HepG2 (cell line): ENCODE results near the gene TF. TPM values are rescaled to one million over a fixed set of nuclear protein-coding genes. Genes with fewer than 3 reads are reported as not detected.
A peak's percentile ranks its signal among the peaks of the same experiment; 100 is the strongest.

Experiments used
- ATAC-seq: fragments of 200-7000 bp; cut with Tn5 transposase; 3 replicates; pipeline ENCODE4 v1.9.1; 2020; ENCODE audit warnings: mild to moderate bottlenecking, moderate library complexity
- BruUV-seq: library from RNA; stranded (reverse); fragments of 400-500 nt; replicated peaks from 2 replicates; lab custom pipeline; 2021; lab: Mats Ljungman, UMichigan
- CTCF ChIA-PET: fragments of 300-600 bp; formaldehyde crosslinking; extraction: SDS; loops from one replicate; lab custom pipeline; 2021; ENCODE audit warnings: low total read pairs, inconsistent platforms, low intra/inter-chr PET ratio; lab: Yijun Ruan, JAX
- POLR2A ChIA-PET: fragments of 350-600 bp; sonication (Branson Sonifier 250); formaldehyde crosslinking; loops from one replicate; lab custom pipeline; 2020; ENCODE audit warnings: antibody characterized with exemption, inconsistent platforms; lab: Yijun Ruan, JAX
- DNase-seq: peaks from one replicate; pipeline ENCODE4 v3.0.0-alpha.2; 2015; ENCODE audit warnings: low spot score
- FAIRE-seq: peaks from 3 replicates; lab custom pipeline; 2011; peaks lifted over from hg19 to GRCh38; lab: Jason Lieb, UNC
- H2AFZ ChIP-seq: one replicate; pipeline ENCODE4 v1.6.1; 2011; ENCODE audit warnings: low read length, inconsistent platforms
- H3K27ac ChIP-seq: fragments of 300-600 bp; 3 replicates; pipeline ENCODE4 v1.8.0; 2011; ENCODE audit warnings: mixed run types, mild to moderate bottlenecking, mixed read lengths, low read length, inconsistent platforms; ENCODE audit not compliant: insufficient read depth; ENCODE audit errors: extremely low read length
- H3K27me3 ChIP-seq, 2 experiments: fragments of 200-600 bp in 1 of 2; 2 replicates in 1 of 2; 3 replicates in 1 of 2; pipeline versions ENCODE4 v1.6.0 to v1.8.0; 2011; ENCODE audit warnings: low read length in 2 of 2, mild to moderate bottlenecking in 2 of 2, moderate library complexity in 2 of 2, inconsistent platforms in 1 of 2; ENCODE audit not compliant: insufficient read depth in 2 of 2, control insufficient read depth in 1 of 2
- H3K36me3 ChIP-seq, 2 experiments: fragments of 200-600 bp in 1 of 2; replicated peaks in 1 of 2; 2 replicates in 1 of 2; 3 replicates in 1 of 2; pipeline versions ENCODE4 v1.5.1 to v1.8.0; 2011; ENCODE audit warnings: low read length in 2 of 2, inconsistent platforms in 1 of 2; ENCODE audit not compliant: insufficient read depth in 2 of 2, control insufficient read depth in 1 of 2
- H3K4me1 ChIP-seq: 2 replicates; pipeline ENCODE4 v1.5.1; 2012; ENCODE audit warnings: low read length, inconsistent platforms; ENCODE audit not compliant: insufficient read depth
- H3K4me2 ChIP-seq: 2 replicates; pipeline ENCODE4 v1.6.0; 2011; ENCODE audit warnings: low read depth, low read length, inconsistent platforms
- H3K4me3 ChIP-seq, 3 experiments: fragments of 200-600 bp in 1 of 3; sonication (generic), shearing (Covaris generic) in 1 of 3; replicated peaks in 1 of 3; 2 replicates each; pipeline ENCODE4 v1.5.1; 2011 to 2016; ENCODE audit warnings: low read length in 3 of 3, inconsistent platforms in 2 of 3, low read depth in 2 of 3, mild to moderate bottlenecking in 2 of 3, control low read depth in 1 of 3, mixed read lengths in 1 of 3; ENCODE audit not compliant: insufficient read depth in 1 of 3
- H3K79me2 ChIP-seq: one replicate; pipeline ENCODE4 v1.6.1; 2011; ENCODE audit warnings: low read length, inconsistent platforms; ENCODE audit not compliant: insufficient read depth
- H3K9ac ChIP-seq: 2 replicates; pipeline ENCODE4 v1.6.0; 2011; ENCODE audit warnings: mild to moderate bottlenecking, low read depth, low read length, inconsistent platforms; ENCODE audit not compliant: insufficient read depth
- H3K9me3 ChIP-seq: 2 replicates; pipeline ENCODE4 v1.5.1; 2012; ENCODE audit warnings: mild to moderate bottlenecking, low read length
- H4K20me1 ChIP-seq: 2 replicates; pipeline ENCODE4 v1.6.0; 2011; ENCODE audit warnings: inconsistent platforms, mild to moderate bottlenecking, low read length, moderate library complexity; ENCODE audit not compliant: insufficient read depth
- CBX5 ChIP-seq: sonication (generic); formaldehyde crosslinking; IDR thresholded peaks from 2 replicates; pipeline ENCODE4 v1.4.0; 2020; ENCODE audit warnings: missing genetic modification reagents, borderline replicate concordance
- FOXA3 ChIP-seq: IDR thresholded peaks from 2 replicates; pipeline ENCODE4 v1.6.1; 2016; ENCODE audit warnings: missing genetic modification reagents, missing compliant biosample characterization
- GATA4 ChIP-seq: sonication (generic); IDR thresholded peaks from 2 replicates; pipeline ENCODE4 v1.6.1; 2016; ENCODE audit warnings: antibody characterized with exemption, low read depth, borderline replicate concordance
- HDAC1 ChIP-seq: sonication (generic); formaldehyde crosslinking; IDR thresholded peaks from 2 replicates; pipeline ENCODE4 v1.5.1; 2020; ENCODE audit warnings: mild to moderate bottlenecking, missing genetic modification reagents
- IKZF5 ChIP-seq: IDR thresholded peaks from 2 replicates; pipeline ENCODE4 v1.6.1; 2018; ENCODE audit warnings: missing genetic modification reagents, mild to moderate bottlenecking, missing compliant biosample characterization
- MXD4 ChIP-seq: IDR thresholded peaks from 2 replicates; pipeline ENCODE4 v1.6.1; 2016; ENCODE audit warnings: mild to moderate bottlenecking, missing biosample characterization, missing genetic modification reagents
- NFAT5 ChIP-seq: sonication (generic); formaldehyde crosslinking; IDR thresholded peaks from 2 replicates; pipeline ENCODE4 v1.4.0; 2020; ENCODE audit warnings: missing genetic modification reagents
- PATZ1 ChIP-seq: sonication (generic); formaldehyde crosslinking; IDR thresholded peaks from 2 replicates; pipeline ENCODE4 v1.4.0; 2020; ENCODE audit warnings: missing genetic modification reagents
- ZBTB43 ChIP-seq: sonication (generic); formaldehyde crosslinking; conservative IDR thresholded peaks from 2 replicates; pipeline ENCODE4 v1.4.0; 2020; ENCODE audit warnings: missing genetic modification reagents
- ZNF280D ChIP-seq: sonication (generic); formaldehyde crosslinking; IDR thresholded peaks from 2 replicates; pipeline ENCODE4 v1.5.1; 2020; ENCODE audit warnings: mild to moderate bottlenecking, missing genetic modification reagents
- WGBS: methylation state at CpG from one replicate; pipeline ENCODE4 v1.1.6; 2017; ENCODE audit warnings: low lambda C conversion rate; 5-methylcytosine and 5-hydroxymethylcytosine counted together
- in situ Hi-C: cut with HindIII; loops from 2 replicates; pipeline ENCODE4 v1.10.0; 2017; ENCODE audit warnings: low pct_unique_long_range_greater_than_20kb; ENCODE audit not compliant: extremely low pct_ligation_motif_present
- intact Hi-C: fragments of 100-400 bp; cut with micrococcal nuclease; formaldehyde crosslinking; loops from one replicate; pipeline ENCODE4 v1.10.0; 2022; ENCODE audit not compliant: unreplicated experiment
- polyA plus RNA-seq, 8 experiments: library from polyadenylated mRNA; depleted of rRNA in 3 of 8; stranded (reverse) in 7 of 8; unstranded in 1 of 8; fragments of >200 nt; fragmentation: Illumina TruSeq in 4 of 8; extraction: Trizol in 4 of 8; gene quantifications; 2 replicates each; pipeline versions ENCODE4 v1.2.1 to v1.2.3, GENCODE V29; 2011 to 2016; ENCODE audit warnings: low read depth in 4 of 8, missing spikeins in 1 of 8, mixed read lengths in 1 of 8; ENCODE audit not compliant: insufficient read depth in 1 of 8
- total RNA-seq, 5 experiments: library from RNA; depleted of rRNA; stranded (reverse); fragments of >200 nt; fragmentation: Illumina TruSeq; extraction: Trizol; gene quantifications; 2 replicates each; pipeline ENCODE4 v1.2.3, GENCODE V29; 2016; ENCODE audit warnings: low read depth in 1 of 5

Gene TF
- total and polyA plus RNA-seq, 2 of the 13 experiments (the other 11 are each of a cell fraction or from before 2014, with no cell fraction given), result 10,074 to 11,821 TPM

- H2AFZ ChIP-seq, result no peak overlapping the region
- BruUV-seq, result no TSS peak
- peak; percentile 88 for ATAC-seq
- WGBS, result 0% methylated on average over 3 of the region's 3 CpGs
- FAIRE-seq, result no peak
- H3K27me3 ChIP-seq, result peaks cover 0 to 4% of the 10 kb centered on the region in 2 experiments; a peak in 1 of 5 replicates
- H3K79me2 ChIP-seq, result no peaks in the 10 kb centered on the region
- peaks cover 40% of the 10 kb centered on the region for H3K4me1 ChIP-seq
- peak; percentile 75 for DNase-seq
- H3K36me3 ChIP-seq, result no peaks in the 10 kb centered on the region
- peak overlapping the region; percentile 48 for H3K4me2 ChIP-seq
- H3K4me3 ChIP-seq, result no peak overlapping the region
- intact Hi-C loops (loop anchor here (2.0 kb wide), 2 partner anchors 13 to 25 kb away; no protein-coding TSS in a partner anchor), in situ Hi-C loops (no loop called here)
- H3K9ac ChIP-seq, result no peak overlapping the region
- ChIA-PET POLR2A (interaction anchor here (1.7 kb wide), 1 partner anchor 28 kb away, joined by 7 read pairs; the partner anchor contains the start of gene TF), CTCF (no interaction called here)
- no peaks in the 10 kb centered on the region for H4K20me1 ChIP-seq
- no peak overlapping the region for H3K27ac ChIP-seq
- H3K9me3 ChIP-seq, result peaks cover 23% of the 10 kb centered on the region
- TF ChIP-seq GATA4 (no peak), NFAT5 (no peak), CBX5 (CRISPR knock-in tag) (0 out of 2 replicates have a peak, but pooled peaks have one; percentile 20), ZNF280D (CRISPR knock-in tag) (no peak), ZBTB43 (0 out of 2 replicates have a peak, but pooled peaks have one; percentile 52), MXD4 (0 out of 2 replicates have a peak, but pooled peaks have one; percentile 39), IKZF5 (CRISPR knock-in tag) (peak; percentile 75), PATZ1 (CRISPR knock-in tag) (peak; percentile 27; the same call in 1 of the 2 replicates), HDAC1 (CRISPR knock-in tag) (0 out of 2 replicates have a peak, but pooled peaks have one; percentile 47), FOXA3 (peak; percentile 35)
These were observed 28.8 kb upstream of the TF start for GRCh38 chr3:133717424-133717823.
